Measurements from ENCODE around the gene BCO1.

The BCO1 gene

DNA sequence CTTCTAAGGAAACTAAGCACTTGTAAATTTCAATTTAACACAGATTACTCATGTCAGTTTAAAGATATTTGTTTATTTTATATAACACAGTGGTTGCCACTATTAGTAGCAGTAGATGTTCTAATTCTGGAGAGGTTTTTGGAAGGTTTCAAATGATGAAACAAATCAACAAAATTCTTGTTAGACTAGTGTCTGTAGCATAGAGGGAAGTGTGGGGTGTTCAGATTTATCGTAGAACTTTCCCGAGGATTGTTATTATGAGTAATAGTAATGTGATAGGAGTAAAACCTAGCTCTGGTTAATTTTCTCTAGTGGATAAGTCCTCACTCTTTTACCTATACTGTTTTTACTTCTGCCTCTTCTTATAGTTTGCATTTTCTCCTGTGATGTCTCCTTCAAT is 82.5 kb downstream of the BCO1 start:
- no peak for DNase-seq

DNA sequence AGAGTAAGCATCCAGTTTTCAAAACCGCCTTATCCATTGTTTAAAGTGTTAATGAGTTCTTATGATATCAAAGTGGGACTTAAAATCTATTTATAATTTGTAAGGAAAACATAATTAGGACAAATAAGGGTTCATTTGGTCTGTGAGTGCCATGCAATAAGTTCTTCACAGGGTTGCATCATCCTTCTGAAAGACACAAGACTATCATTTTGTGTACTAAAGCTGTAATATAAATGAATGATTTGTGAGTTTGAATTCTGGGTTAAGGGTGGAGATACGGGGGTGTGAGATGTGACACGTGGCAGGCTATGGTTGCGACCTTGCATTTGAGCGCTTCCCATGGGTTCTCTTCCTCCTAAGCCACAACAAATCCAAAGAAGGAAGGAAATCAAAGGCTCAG is 83.0 kb downstream of the BCO1 start:
- no peak for DNase-seq

DNA sequence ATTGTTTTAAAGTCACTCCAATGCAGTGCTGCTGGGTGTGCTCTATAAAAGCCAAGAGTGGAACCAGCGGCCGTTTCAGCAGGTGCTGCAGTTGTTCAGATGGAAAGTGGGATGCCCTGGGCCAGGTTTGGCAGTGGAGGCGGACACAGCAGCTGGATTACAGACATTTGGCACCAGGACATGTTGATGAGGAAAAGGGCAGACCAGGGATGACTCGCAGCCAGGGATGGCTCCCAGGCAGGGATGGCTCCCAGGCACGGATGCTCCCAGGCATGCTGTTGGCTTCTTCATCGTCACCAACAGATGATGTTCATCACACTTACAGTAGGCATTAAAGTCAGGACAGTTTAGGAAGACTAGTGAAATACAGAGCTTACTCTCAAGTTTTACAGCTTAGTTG is 86.3 kb downstream of the BCO1 start:
- no peak for DNase-seq

DNA sequence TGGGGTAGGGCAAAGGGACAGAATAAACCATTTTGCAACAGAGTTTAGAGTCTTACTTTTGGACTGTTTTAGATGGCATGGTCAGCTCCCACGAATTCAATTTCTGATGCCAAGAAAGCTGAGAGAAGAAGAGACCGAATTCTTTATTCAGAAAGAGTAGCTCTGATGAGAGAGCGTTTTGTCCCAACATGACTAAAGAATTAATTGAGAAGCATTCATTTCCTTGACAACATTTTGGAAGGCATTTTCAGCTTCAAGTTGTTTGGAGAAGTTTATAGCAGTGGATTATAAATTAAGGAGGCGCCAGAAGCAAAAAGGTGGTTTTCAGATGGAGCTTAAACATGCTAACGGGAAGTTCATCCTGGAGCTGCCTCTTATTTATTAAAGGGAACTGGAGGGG is 88.5 kb downstream of the BCO1 start:
- no peak for DNase-seq

DNA sequence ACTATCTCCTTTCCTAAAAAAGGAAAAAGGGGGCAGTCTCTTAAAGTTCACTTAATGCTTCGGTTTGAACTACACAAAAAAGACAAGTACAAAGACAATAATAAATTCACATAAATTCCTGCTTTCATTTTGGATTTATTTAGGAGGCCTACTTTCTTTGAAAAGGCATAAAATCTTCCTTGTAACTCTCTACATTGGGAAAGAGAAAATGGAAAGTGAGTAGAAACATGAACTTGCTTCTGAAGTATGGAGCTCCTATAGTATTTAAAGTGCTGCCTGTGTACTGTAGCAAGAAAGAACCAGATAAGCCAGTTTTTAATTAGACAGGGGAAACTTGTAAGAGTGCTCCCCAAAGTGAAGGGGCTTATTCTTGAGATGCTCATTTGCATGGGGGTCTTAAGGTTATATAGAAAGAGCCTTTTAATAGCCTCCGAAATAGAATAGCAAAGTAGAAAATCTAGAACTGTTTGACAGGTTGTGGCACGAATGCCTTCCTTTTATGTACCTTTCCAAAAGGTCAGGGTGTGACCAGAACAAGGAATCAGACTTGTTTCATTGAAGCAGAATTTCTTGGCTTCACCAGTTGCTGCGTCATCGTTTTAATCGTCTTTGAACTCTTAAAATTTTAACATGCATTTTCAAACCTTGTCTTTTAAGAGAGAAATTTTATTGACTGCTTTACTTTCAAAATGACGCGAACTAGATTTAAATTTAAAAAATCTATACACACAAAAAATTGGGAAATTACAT is 89.1 kb downstream of the BCO1 start:
- DNase-seq: no peak

DNA sequence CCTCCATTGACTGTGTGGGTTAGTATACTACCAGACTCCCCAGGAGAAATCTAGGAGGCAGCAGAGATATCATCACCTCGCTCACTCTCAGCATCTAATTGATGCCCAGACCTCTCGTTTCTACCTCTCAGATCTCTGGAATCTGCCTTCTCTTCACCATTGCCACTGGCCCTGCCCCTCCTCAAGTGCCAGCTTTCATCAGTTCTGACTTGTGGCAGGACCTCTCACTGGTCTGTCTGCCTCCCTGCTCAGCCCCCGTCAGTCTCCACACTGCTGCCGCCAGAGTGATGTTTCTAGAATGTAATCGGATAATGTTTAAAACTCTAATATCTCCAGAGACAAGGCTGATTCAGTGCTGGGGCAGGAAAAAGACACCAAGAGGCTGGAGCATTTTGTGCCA is 91.5 kb downstream of the BCO1 start:
- DNase-seq: no peak

DNA sequence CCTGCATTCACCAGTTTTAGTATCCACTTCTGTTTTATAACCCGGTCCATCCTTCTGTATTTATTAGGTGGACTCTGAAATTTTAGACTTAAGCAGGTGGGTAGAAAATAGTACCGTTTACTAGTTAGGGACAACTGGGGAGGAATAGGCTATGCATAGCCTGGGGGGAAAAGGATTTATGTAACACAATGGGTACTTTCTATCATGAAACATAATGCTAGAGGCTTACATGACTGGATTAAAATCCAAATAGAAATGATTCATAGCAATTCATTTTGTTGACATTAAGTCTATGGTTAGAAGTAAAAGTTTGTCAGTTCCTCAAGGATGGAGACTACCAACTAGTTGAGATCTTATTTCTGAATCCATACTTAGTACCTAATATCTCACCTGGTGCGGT is 94.9 kb downstream of the BCO1 start:
- no peak for DNase-seq

DNA sequence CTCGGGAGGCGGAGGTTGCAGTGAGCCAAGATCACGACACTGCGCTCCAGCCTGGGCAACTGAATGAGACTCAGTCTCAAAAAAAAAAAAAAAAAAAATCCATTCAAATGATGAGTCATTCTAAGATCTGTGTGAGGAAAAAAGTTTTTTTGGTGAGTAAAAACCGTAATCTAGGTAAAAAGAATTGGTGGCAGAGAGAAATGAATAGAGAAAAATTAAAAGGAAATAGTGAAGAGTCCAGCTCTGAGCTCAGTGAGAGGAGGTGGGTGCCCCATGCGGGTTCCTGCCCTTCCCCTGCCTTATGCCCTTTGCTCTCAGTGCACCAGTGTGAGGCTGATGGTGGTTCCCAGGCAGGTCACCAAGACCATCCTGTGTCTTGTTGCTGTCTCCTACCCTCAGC is 97.2 kb downstream of the BCO1 start:
- no peak for DNase-seq

DNA sequence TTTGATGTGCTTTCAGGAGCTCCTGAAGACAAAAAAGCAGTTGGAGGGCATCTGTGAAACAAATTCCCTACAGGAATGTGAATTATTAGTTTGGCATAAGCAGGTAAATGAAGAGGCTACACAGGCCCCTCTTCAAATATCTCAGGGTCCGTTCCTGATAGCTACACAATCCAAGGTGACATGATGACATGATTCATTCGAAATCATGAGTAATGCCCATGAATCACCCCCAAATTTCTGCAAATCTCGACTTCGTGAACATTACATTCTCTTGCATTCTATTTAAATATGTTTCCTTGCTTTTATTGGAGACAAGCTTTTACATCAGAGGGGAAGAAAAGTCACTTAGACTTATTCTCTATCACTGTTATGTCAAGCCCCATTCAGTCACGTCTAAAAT is 98.6 kb downstream of the BCO1 start:
- DNase-seq: no peak

All from central memory CD4-positive, alpha-beta T cell (primary cell).